Tibial nerve (tissue), 3 donors: ENCODE data around the gene GRM3.

Experiments
- CTCF ChIP-seq, 5 experiments: fragments of 200-600 bp in 3 of 5; fragments of 450-650 bp in 2 of 5; sonication (generic) in 3 of 5; IDR thresholded peaks; one replicate each; pipeline ENCODE4 v1.5.1; 2016 to 2019; ENCODE audit warnings: antibody characterized with exemption in 5 of 5, mild to moderate bottlenecking in 3 of 5, moderate library complexity in 2 of 5
- POLR2A ChIP-seq, 2 donors: fragments of 450-650 bp; IDR thresholded peaks; one replicate each; pipeline ENCODE4 v1.6.1; 2017; ENCODE audit warnings: antibody characterized with exemption in 2 of 2, mild to moderate bottlenecking in 2 of 2, moderate library complexity in 2 of 2

- TF ChIP-seq CTCF (IDR thresholded peaks at IDR 0.05) = no peak
- no peak for TF ChIP-seq POLR2A (IDR thresholded peaks at IDR 0.05)
These were observed 2.1 kb downstream of the GRM3 start for GRCh38 chr7:86645676-86646276.
